T47D (cell line): Measurements from ENCODE around the gene MAP3K7.
"Not testable (repeated sequence)": the region's sequence is repeated elsewhere in the genome, so short reads cannot be mapped to it uniquely, and the experiment has no call there.

Experiments
- DNase-seq, 2 experiments: peaks; one replicate each; pipeline versions ENCODE4 v3.0.0 to v3.0.0-alpha.2; 2011 to 2012; ENCODE audit warnings: low read depth in 1 of 2, low spot score in 1 of 2
- JUND ChIP-seq: IDR thresholded peaks from 2 replicates; pipeline ENCODE4 v1.6.1; 2012; ENCODE audit warnings: low read depth
- in situ Hi-C: cut with HindIII; loops from 2 replicates; pipeline ENCODE4 v1.10.0; 2016; ENCODE audit warnings: low sequenced_read_pairs, low pct_unique_long_range_greater_than_20kb

The MAP3K7 gene

GRCh38 chr6:90596967-90597539 is 10.2 kb upstream of the MAP3K7 start:
- no peak for DNase-seq
- no peak for TF ChIP-seq JUND
- in situ Hi-C loops: no loop called here

GRCh38 chr6:90595854-90596253 is 9.0 kb upstream of the MAP3K7 start:
- DNase-seq: no peak
- in situ Hi-C loops: no loop called here
- no peak for TF ChIP-seq JUND

DNA sequence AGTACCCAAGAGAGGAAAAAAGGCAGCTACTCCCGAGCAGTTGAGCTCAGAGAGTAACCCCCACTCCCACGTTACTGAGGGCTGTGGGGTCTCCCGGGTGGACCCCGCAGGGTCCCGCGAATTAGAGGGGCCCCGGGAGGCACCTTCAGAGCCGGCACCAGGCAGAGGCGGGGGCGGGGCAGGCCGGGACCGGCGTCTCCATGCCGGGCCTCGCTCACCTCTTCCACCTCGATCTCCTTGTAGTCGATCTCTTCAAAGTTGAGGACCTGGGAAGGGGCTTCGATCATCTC is 381 bp downstream of the MAP3K7 start:
- no peak for DNase-seq
- in situ Hi-C loops: no loop called here
- no peak for TF ChIP-seq JUND

DNA sequence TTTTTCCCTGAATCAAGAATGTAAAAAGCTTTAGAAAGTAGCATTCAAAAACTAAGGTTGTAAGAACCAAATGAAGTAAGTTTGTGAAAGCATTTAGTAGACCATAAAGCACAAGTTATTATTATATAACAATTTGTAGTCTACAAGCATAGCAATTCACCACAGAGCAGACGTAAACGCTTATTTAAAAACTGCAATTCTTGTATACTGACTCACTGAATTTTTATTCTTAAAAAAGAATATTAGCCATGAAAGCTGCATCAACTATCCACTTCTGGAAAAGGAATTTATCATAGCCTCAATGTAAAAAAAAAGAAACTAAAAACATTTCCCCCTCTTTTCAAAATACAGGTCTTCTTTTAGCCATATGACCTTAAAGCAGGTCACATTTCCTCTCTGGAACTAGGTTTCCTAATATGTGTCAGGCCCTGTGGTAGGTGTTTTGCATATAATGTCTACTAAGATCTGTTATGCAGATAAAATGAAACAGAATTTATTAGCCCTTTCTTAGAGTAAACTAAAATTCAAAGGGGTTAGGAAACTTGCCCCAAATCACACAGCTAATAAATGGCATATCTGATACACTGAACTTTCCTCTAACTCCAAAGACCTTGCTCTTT is 2.1 kb downstream of the MAP3K7 start:
- DNase-seq: no peak
- no peak for TF ChIP-seq JUND
- in situ Hi-C loops: no loop called here

GRCh38 chr6:90583836-90584481 is 2.9 kb downstream of the MAP3K7 start:
- in situ Hi-C loops: no loop called here
- DNase-seq: no peak
- no peak for TF ChIP-seq JUND

DNA sequence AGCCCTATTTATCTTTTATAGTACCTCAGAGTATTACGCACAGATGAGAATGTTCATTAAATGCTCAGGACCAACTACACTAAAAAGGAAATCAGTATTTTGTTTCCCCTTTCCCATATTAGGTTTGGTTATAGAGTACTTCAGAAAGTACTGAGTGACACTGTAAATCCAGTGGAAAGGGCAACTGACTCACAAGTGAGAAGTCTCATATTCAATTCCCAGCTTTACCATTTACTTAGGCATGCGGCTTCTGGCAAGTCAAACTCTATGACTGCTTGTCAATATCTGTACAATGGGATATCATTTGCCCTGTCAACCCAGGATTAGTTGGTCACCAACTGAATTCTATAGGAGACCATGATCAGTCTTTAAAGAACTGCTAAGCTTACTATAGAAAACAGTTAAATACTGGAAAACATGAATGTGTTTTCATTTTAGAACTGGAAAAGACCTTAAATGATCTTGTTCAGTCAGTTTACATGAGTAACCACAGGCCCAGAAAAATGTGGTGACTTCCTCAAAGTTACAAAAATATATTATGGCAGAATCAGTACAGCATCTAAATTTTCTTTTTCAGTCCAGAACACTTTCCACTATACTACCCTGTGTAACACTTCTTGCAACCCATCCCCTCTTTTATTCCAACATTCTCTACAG is 3.6 kb downstream of the MAP3K7 start:
- in situ Hi-C loops: no loop called here
- no peak for TF ChIP-seq JUND
- DNase-seq: no peak

DNA sequence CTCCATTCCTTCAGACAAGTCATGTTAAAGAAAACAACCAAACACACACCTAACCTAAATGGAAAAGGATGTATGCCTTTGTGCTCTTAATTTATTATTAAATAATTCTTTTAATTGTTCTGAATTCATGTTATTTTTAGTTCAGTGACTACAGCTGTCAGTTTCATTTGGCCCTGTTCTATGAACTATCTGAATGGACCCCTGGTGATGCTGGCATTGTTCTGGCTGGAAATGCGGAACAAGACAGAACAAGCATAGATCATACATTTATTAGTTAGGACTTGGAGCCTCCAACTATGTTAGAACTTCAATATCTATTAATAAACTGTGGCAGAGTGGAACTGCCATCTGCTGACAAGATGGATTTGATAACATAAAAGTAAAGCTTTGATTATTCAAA is 5.7 kb downstream of the MAP3K7 start:
- DNase-seq: no peak
- in situ Hi-C loops: no loop called here
- no peak for TF ChIP-seq JUND

DNA sequence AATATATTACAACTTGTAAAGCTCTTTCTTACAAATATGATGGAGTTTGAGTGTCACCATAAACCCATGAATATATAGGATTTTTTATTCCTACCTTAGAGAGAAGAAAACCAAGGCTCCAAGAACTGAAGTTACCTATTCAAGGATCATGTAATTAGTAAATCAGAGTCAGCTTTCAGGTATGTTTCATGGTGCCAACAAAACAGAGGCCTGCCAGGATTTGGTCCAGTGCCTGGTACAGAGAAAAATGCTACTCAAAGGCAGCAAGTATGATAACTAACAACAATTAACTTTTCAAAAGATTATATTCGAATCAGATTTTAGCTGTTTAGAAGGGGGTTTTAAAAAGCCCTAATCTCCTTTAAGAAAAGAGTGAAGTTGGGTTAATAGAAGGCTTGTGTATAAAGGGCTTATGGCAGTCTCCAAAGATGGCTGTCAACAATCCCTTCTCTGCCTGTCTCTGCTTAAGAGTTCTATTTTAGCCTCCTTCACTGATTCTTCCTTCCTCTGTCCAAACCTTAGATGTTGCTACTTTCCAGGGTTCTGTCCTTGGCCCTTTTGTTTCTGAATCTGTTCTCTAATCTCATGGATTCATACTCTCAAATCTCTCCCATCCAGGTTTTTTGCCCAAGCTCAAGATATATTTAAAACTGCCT is 7.8 kb downstream of the MAP3K7 start:
- TF ChIP-seq JUND: no peak
- no peak for DNase-seq
- in situ Hi-C loops: no loop called here

- no peak for DNase-seq
- in situ Hi-C loops: no loop called here
- no peak for TF ChIP-seq JUND
Observed at GRCh38 chr6:90575267-90575666, 11.6 kb downstream of the MAP3K7 start.

- no peak for TF ChIP-seq JUND
- in situ Hi-C loops: no loop called here
- no peak for DNase-seq
Observed at GRCh38 chr6:90574610-90575009, 12.3 kb downstream of the MAP3K7 start.

GRCh38 chr6:90573624-90574023 is 13.2 kb downstream of the MAP3K7 start:
- TF ChIP-seq JUND: no peak
- DNase-seq: no peak
- in situ Hi-C loops: no loop called here

GRCh38 chr6:90572856-90573255 is 14.0 kb downstream of the MAP3K7 start:
- in situ Hi-C loops: no loop called here
- no peak for DNase-seq

GRCh38 chr6:90569223-90569622 is 17.6 kb downstream of the MAP3K7 start:
- DNase-seq: no peak
- no peak for TF ChIP-seq JUND
- in situ Hi-C loops: no loop called here

More at GRCh38 chr6:90572856-90573255, 14.0 kb downstream of the MAP3K7 start:
- TF ChIP-seq JUND: no peak

GRCh38 chr6:90567682-90568081 is 19.2 kb downstream of the MAP3K7 start:
- DNase-seq, in situ Hi-C loops: not testable (repeated sequence)

DNA sequence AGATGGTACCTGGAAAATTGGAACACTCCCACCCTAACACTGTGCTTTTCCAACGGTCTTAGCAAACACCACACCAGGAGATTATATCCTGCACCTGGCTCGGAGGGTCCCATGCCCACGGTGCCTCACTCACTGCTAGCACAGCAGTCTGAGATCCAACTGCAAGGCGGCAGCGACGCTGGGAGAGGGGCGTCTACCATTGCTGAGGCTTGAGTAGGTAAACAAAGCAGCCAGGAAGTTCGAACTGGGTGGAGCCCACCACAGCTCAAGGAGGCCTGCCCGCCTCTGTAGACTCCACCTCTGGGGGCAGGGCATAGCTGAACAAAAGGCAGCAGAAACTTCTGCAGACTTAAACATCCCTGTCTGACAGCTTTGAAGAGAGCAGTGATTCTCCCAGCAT is 24.5 kb downstream of the MAP3K7 start:
- in situ Hi-C loops, DNase-seq: not testable (repeated sequence)
